ENCODE data around the gene TLK1. TPM values are rescaled to one million over a fixed set of nuclear protein-coding genes. Genes with fewer than 3 reads are reported as not detected.

Gene TLK1
- total RNA-seq, 1 donor from 2014 or later: 50.2 TPM

- H3K27ac ChIP-seq (ENCODE audit: low read depth, low read length): no peak overlapping the region
- peaks cover 100% of the 10 kb centered on the region for H3K79me2 ChIP-seq (ENCODE audit: insufficient read depth, low read length)
- no peaks in the 10 kb centered on the region for H3K36me3 ChIP-seq (ENCODE audit: insufficient read depth, low read length)
- DNase-seq (ENCODE audit: low read depth) (no peak), FAIRE-seq (no peak)
- H3K9ac ChIP-seq (ENCODE audit: low read length): no peak overlapping the region
- no peak overlapping the region for H3K4me3 Mint-ChIP-seq (ENCODE audit: unreplicated experiment)
- H3K4me1 ChIP-seq (ENCODE audit: insufficient read depth, low read length): no peaks in the 10 kb centered on the region
- no peak overlapping the region for H3K4me3 ChIP-seq (ENCODE audit: insufficient read depth, low read depth, low read length)
- no peak overlapping the region for H2AFZ ChIP-seq (ENCODE audit: low read depth, low read length)
- TF ChIP-seq CTCF (IDR thresholded peaks at IDR 0.05; ENCODE audit: insufficient read depth, low read depth, low read length) (no peak), EZH2 (IDR thresholded peaks at IDR 0.05; ENCODE audit: insufficient read depth, low read length) (no peak)
- H3K9me3 ChIP-seq (ENCODE audit: insufficient read depth, low read depth, low read length): no peaks in the 10 kb centered on the region
- H3K9me3 Mint-ChIP-seq (ENCODE audit: unreplicated experiment): no peaks in the 10 kb centered on the region
- H3K27ac Mint-ChIP-seq (ENCODE audit: unreplicated experiment): no peak overlapping the region
- peaks cover 99% of the 10 kb centered on the region for H4K20me1 ChIP-seq (ENCODE audit: insufficient read depth, low read length)
- H3K27me3 Mint-ChIP-seq (ENCODE audit: low read depth, unreplicated experiment): no peaks in the 10 kb centered on the region
- H3K4me2 ChIP-seq (ENCODE audit: low read length): no peak overlapping the region
- H3K36me3 Mint-ChIP-seq (ENCODE audit: low read depth, unreplicated experiment): no peaks in the 10 kb centered on the region
- peaks cover 17% of the 10 kb centered on the region for H3K4me1 Mint-ChIP-seq (ENCODE audit: low read depth, unreplicated experiment)
- no peaks in the 10 kb centered on the region for H3K27me3 ChIP-seq (ENCODE audit: insufficient read depth, low read length)
Observed at GRCh38 chr2:170943041-170943440, 217.7 kb downstream of the TLK1 start.

GRCh38 chr2:170942615-170943014, 218.1 kb downstream of the TLK1 start:
- Histone ChIP-seq H3K27ac (ENCODE audit: low read depth, low read length) (no peak overlapping the region), H2AFZ (ENCODE audit: low read depth, low read length) (no peak overlapping the region), H3K9ac (ENCODE audit: low read length) (no peak overlapping the region), H3K4me1 (ENCODE audit: insufficient read depth, low read length) (no peaks in the 10 kb centered on the region), H3K4me2 (ENCODE audit: low read length) (no peak overlapping the region), H3K36me3 (ENCODE audit: insufficient read depth, low read length) (no peaks in the 10 kb centered on the region), H3K27me3 (ENCODE audit: insufficient read depth, low read length) (no peaks in the 10 kb centered on the region), H4K20me1 (ENCODE audit: insufficient read depth, low read length) (peaks cover 99% of the 10 kb centered on the region), H3K9me3 (ENCODE audit: insufficient read depth, low read depth, low read length) (no peaks in the 10 kb centered on the region), H3K79me2 (ENCODE audit: insufficient read depth, low read length) (peaks cover 100% of the 10 kb centered on the region), H3K4me3 (ENCODE audit: insufficient read depth, low read depth, low read length) (no peak overlapping the region)
- FAIRE-seq (no peak), DNase-seq (ENCODE audit: low read depth) (no peak)
- peaks cover 2% of the 10 kb centered on the region for H3K36me3 Mint-ChIP-seq (ENCODE audit: low read depth, unreplicated experiment)
- no peaks in the 10 kb centered on the region for H3K9me3 Mint-ChIP-seq (ENCODE audit: unreplicated experiment)
- peaks cover 16% of the 10 kb centered on the region for H3K4me1 Mint-ChIP-seq (ENCODE audit: low read depth, unreplicated experiment)
- no peaks in the 10 kb centered on the region for H3K27me3 Mint-ChIP-seq (ENCODE audit: low read depth, unreplicated experiment)
- H3K4me3 Mint-ChIP-seq (ENCODE audit: unreplicated experiment): no peak overlapping the region
- TF ChIP-seq EZH2 (IDR thresholded peaks at IDR 0.05; ENCODE audit: insufficient read depth, low read length) (no peak), CTCF (IDR thresholded peaks at IDR 0.05; ENCODE audit: insufficient read depth, low read depth, low read length) (no peak)
- no peak overlapping the region for H3K27ac Mint-ChIP-seq (ENCODE audit: unreplicated experiment)

Other genes with a start within 250 kb of the TLK1 start
- gene GORASP2, start 231.6 kb downstream of the TLK1 start, total RNA-seq: 116 and 127 TPM in 2 replicates

Measured in astrocyte (in vitro differentiated cells and primary cell).